Neural cell (in vitro differentiated cells): ENCODE data around the gene PCDHGA7. TPM values are rescaled to one million over a fixed set of nuclear protein-coding genes. Genes with fewer than 3 reads are reported as not detected.
A peak's percentile ranks its signal among the peaks of the same experiment; 100 is the strongest.
"Not testable (repeated sequence)": the region's sequence is repeated elsewhere in the genome, so short reads cannot be mapped to it uniquely, and the experiment has no call there.

ENCODE experiments used
- H2AFZ ChIP-seq: fragments of 200-600, 300-800 bp; sonication (generic), shearing (Covaris generic); 2 replicates; pipeline ENCODE4 v1.6.0; 2014; ENCODE audit warnings: low read depth, mild to moderate bottlenecking, antibody characterized with exemption, low read length, moderate library complexity
- H3F3A ChIP-seq: fragments of 200-600 bp; shearing (Covaris generic); 2 replicates; pipeline ENCODE4 v1.6.1; 2016; ENCODE audit warnings: mild to moderate bottlenecking, moderate library complexity, mixed read lengths, antibody characterized with exemption, low read length; ENCODE audit not compliant: insufficient read depth, poor library complexity, severe bottlenecking
- H3K27ac ChIP-seq: fragments of 200-600, 300-800 bp; sonication (generic), shearing (Covaris generic); 2 replicates; pipeline ENCODE4 v1.5.1; 2014; ENCODE audit warnings: mild to moderate bottlenecking, low read length, moderate library complexity
- H3K27me3 ChIP-seq: fragments of 300-800, 200-600 bp; sonication (generic), shearing (Covaris generic); 2 replicates; pipeline ENCODE4 v1.6.0; 2014; ENCODE audit warnings: mild to moderate bottlenecking, low read depth, low read length, moderate library complexity; ENCODE audit not compliant: insufficient read depth
- H3K36me3 ChIP-seq: fragments of 300-800, 200-600 bp; sonication (generic), shearing (Covaris generic); 2 replicates; pipeline ENCODE4 v1.5.1; 2014; ENCODE audit warnings: mild to moderate bottlenecking, antibody characterized with exemption, low read length, moderate library complexity; ENCODE audit not compliant: insufficient read depth
- H3K4me2 ChIP-seq: fragments of 300-800, 200-600 bp; sonication (generic), shearing (Covaris generic); 2 replicates; pipeline ENCODE4 v1.6.0; 2014; ENCODE audit warnings: mild to moderate bottlenecking, low read length
- H3K4me3 ChIP-seq: fragments of 300-800, 200-600 bp; sonication (generic), shearing (Covaris generic); 2 replicates; pipeline ENCODE4 v1.5.1; 2014; ENCODE audit warnings: mild to moderate bottlenecking, low read length, moderate library complexity
- H3K79me2 ChIP-seq: fragments of 200-600 bp; shearing (Covaris generic); replicated peaks from 2 replicates; pipeline ENCODE4 v1.6.0; 2014; ENCODE audit warnings: mild to moderate bottlenecking, low read length, moderate library complexity; ENCODE audit not compliant: insufficient read depth
- H3K9ac ChIP-seq: fragments of 300-800, 200-600 bp; sonication (generic), shearing (Covaris generic); 2 replicates; pipeline ENCODE4 v1.6.1; 2016; ENCODE audit warnings: mild to moderate bottlenecking, low read length, mixed read lengths
- H3K9me2 ChIP-seq: fragments of 200-600 bp; shearing (Covaris generic); 2 replicates; pipeline ENCODE4 v1.6.1; 2016; ENCODE audit warnings: mild to moderate bottlenecking, low read length, mixed read lengths; ENCODE audit not compliant: insufficient read depth
- H3K9me3 ChIP-seq: fragments of 200-600, 300-800 bp; sonication (generic), shearing (Covaris generic); 2 replicates; pipeline ENCODE4 v1.6.1; 2016; ENCODE audit warnings: mild to moderate bottlenecking, mixed run types, low read length, moderate library complexity, mixed read lengths
- H4K20me1 ChIP-seq: fragments of 200-600 bp; shearing (Covaris generic); 2 replicates; pipeline ENCODE4 v1.6.1; 2016; ENCODE audit warnings: mild to moderate bottlenecking, mixed run types; ENCODE audit not compliant: insufficient read depth
- CTCF ChIP-seq: fragments of 450-650 bp; IDR thresholded peaks from 2 replicates; pipeline ENCODE4 v1.5.1; 2014; ENCODE audit warnings: antibody characterized with exemption, mild to moderate bottlenecking, moderate library complexity; ENCODE audit not compliant: poor library complexity, severe bottlenecking
- EP300 ChIP-seq: fragments of 450-650 bp; conservative IDR thresholded peaks from 2 replicates; pipeline ENCODE4 v1.6.1; 2014; ENCODE audit warnings: antibody characterized with exemption, mild to moderate bottlenecking, moderate library complexity; ENCODE audit not compliant: poor library complexity, severe bottlenecking
- EZH2 ChIP-seq: fragments of 200-600, 300-800 bp; shearing (Covaris generic), sonication (generic); IDR thresholded peaks from 2 replicates; pipeline ENCODE4 v1.6.1; 2014; ENCODE audit warnings: antibody characterized with exemption, low read length, borderline replicate concordance, mild to moderate bottlenecking; ENCODE audit not compliant: insufficient read depth, poor library complexity, severe bottlenecking
- MXI1 ChIP-seq: fragments of 450-650 bp; conservative IDR thresholded peaks from 2 replicates; pipeline ENCODE4 v1.6.1; 2014; ENCODE audit warnings: antibody characterized with exemption, mild to moderate bottlenecking; ENCODE audit not compliant: poor library complexity, severe bottlenecking
- POLR2AphosphoS5 ChIP-seq: IDR thresholded peaks from 2 replicates; pipeline ENCODE4 v1.6.1; 2012
- RAD21 ChIP-seq: fragments of 450-650 bp; conservative IDR thresholded peaks from 2 replicates; pipeline ENCODE4 v1.6.1; 2014; ENCODE audit warnings: antibody characterized with exemption, mild to moderate bottlenecking, moderate library complexity
- SMC3 ChIP-seq: fragments of 450-650 bp; conservative IDR thresholded peaks from 2 replicates; pipeline ENCODE4 v1.6.1; 2014; ENCODE audit warnings: antibody characterized with exemption, mild to moderate bottlenecking, moderate library complexity; ENCODE audit not compliant: poor library complexity
- TAF1 ChIP-seq: IDR thresholded peaks from 2 replicates; pipeline ENCODE4 v1.6.1; 2012; ENCODE audit warnings: low read depth
- polyA plus RNA-seq: library from polyadenylated mRNA; depleted of rRNA; stranded (reverse); fragments of >200 nt; gene quantifications from 2 replicates; pipeline ENCODE4 v1.2.3, GENCODE V29; 2014
- TF ChIP-seq, protein P1 (sequence below): IDR thresholded peaks from 2 replicates; pipeline ENCODE4 v1.6.1; 2012; ENCODE audit warnings: borderline replicate concordance

The PCDHGA7 gene
- polyA plus RNA-seq, 1 donor from 2014 or later: not detected

- H3K4me2 ChIP-seq: no peak within 1 kb of the TSS
Measured at GRCh38 chr5:141392429-141393198, 10.1 kb downstream of the PCDHGA7 start, which contains the start of gene PCDHGA8. Gene PCDHGA8 (plus strand): TSS chr5:141392633. CDS start chr5:141392814, 181 bp downstream.

GRCh38 chr5:141393267-141393666 lies 10.7 kb downstream of the PCDHGA7 start:
- Histone ChIP-seq H2AFZ (no peak overlapping the region), H3K4me3 (peak overlapping the region; percentile 10), H3K79me2 (no peaks in the 10 kb centered on the region), H4K20me1 (no peaks in the 10 kb centered on the region), H3K9me2 (no peaks in the 10 kb centered on the region), H3K9me3 (peaks cover 49% of the 10 kb centered on the region), H3K27me3 (no peaks in the 10 kb centered on the region), H3K4me2 (no peak overlapping the region), H3K9ac (no peak overlapping the region), H3K36me3 (no peaks in the 10 kb centered on the region), H3F3A (no peaks in the 10 kb centered on the region), H3K27ac (no peak overlapping the region)
- TF ChIP-seq TAF1 (no peak), CTCF (no peak), SMC3 (no peak)

More at GRCh38 chr5:141392429-141393198, 10.1 kb downstream of the PCDHGA7 start, which contains the start of gene PCDHGA8:
- Histone ChIP-seq H3K9me3 (peaks cover 49% of the 10 kb centered on the region), H2AFZ (no peak within 1 kb of the TSS), H3K27ac (no peak within 1 kb of the TSS), H3K9me2 (no peaks in the 10 kb centered on the region), H3K36me3 (no peaks in the 10 kb centered on the region), H3K79me2 (no peaks in the 10 kb centered on the region), H3F3A (no peaks in the 10 kb centered on the region), H3K27me3 (no peaks in the 10 kb centered on the region), H3K4me3 (peak within 1 kb of the TSS; percentile 53), H3K9ac (no peak within 1 kb of the TSS), H4K20me1 (no peaks in the 10 kb centered on the region)
- no peak for TF ChIP-seq TAF1
- TF ChIP-seq, protein P1, sequence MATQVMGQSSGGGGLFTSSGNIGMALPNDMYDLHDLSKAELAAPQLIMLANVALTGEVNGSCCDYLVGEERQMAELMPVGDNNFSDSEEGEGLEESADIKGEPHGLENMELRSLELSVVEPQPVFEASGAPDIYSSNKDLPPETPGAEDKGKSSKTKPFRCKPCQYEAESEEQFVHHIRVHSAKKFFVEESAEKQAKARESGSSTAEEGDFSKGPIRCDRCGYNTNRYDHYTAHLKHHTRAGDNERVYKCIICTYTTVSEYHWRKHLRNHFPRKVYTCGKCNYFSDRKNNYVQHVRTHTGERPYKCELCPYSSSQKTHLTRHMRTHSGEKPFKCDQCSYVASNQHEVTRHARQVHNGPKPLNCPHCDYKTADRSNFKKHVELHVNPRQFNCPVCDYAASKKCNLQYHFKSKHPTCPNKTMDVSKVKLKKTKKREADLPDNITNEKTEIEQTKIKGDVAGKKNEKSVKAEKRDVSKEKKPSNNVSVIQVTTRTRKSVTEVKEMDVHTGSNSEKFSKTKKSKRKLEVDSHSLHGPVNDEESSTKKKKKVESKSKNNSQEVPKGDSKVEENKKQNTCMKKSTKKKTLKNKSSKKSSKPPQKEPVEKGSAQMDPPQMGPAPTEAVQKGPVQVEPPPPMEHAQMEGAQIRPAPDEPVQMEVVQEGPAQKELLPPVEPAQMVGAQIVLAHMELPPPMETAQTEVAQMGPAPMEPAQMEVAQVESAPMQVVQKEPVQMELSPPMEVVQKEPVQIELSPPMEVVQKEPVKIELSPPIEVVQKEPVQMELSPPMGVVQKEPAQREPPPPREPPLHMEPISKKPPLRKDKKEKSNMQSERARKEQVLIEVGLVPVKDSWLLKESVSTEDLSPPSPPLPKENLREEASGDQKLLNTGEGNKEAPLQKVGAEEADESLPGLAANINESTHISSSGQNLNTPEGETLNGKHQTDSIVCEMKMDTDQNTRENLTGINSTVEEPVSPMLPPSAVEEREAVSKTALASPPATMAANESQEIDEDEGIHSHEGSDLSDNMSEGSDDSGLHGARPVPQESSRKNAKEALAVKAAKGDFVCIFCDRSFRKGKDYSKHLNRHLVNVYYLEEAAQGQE: no peak
- no peak for TF ChIP-seq RAD21
- no peak for TF ChIP-seq EZH2
- TF ChIP-seq MXI1: no peak
- no peak for TF ChIP-seq SMC3
- no peak for TF ChIP-seq CTCF
- TF ChIP-seq EP300: no peak
- no peak for TF ChIP-seq POLR2AphosphoS5

DNA sequence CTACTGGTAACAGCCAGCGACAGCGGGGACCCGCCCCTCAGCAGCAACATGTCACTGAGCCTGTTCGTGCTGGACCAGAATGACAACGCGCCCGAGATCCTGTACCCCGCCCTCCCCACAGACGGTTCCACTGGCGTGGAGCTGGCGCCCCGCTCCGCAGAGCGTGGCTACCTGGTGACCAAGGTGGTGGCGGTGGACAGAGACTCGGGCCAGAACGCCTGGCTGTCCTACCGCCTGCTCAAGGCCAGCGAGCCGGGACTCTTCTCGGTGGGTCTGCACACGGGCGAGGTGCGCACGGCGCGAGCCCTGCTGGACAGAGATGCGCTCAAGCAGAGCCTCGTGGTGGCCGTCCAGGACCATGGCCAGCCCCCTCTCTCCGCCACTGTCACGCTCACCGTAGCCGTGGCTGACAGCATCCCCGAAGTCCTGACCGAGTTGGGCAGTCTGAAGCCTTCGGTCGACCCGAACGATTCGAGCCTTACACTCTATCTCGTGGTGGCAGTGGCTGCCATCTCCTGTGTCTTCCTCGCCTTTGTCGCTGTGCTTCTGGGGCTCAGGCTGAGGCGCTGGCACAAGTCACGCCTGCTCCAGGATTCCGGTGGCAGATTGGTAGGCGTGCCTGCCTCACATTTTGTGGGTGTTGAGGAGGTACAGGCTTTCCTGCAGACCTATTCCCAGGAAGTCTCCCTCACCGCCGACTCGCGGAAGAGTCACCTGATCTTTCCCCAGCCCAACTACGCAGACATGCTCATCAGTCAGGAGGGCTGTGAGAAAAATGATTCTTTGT lies 12.1 kb downstream of the PCDHGA7 start:
- H3K9me3 ChIP-seq: peaks cover 53% of the 10 kb centered on the region
- H3F3A ChIP-seq, H3K4me3 ChIP-seq, H2AFZ ChIP-seq, H3K4me2 ChIP-seq, H3K36me3 ChIP-seq, H3K9me2 ChIP-seq, H3K27me3 ChIP-seq, H3K9ac ChIP-seq, H3K27ac ChIP-seq, H4K20me1 ChIP-seq, H3K79me2 ChIP-seq: not testable (repeated sequence)
